Suprapubic skin (tissue), 4 donors: ENCODE results near the gene HERC4. TPM values are rescaled to one million over a fixed set of nuclear protein-coding genes. Genes with fewer than 3 reads are reported as not detected.

Experiments
- DNase-seq, 2 donors: peaks; one replicate each; pipeline ENCODE4 v3.0.0-alpha.2; 2019; ENCODE audit warnings: low spot score in 2 of 2
- H3K27ac ChIP-seq: fragments of 200-600 bp; sonication (generic); one replicate; pipeline ENCODE4 v1.5.1; 2019
- H3K27me3 ChIP-seq: fragments of 200-600 bp; sonication (generic); one replicate; pipeline ENCODE4 v1.5.1; 2019
- H3K36me3 ChIP-seq: fragments of 200-600 bp; sonication (generic); one replicate; pipeline ENCODE4 v1.5.1; 2019
- H3K4me1 ChIP-seq: fragments of 200-600 bp; sonication (generic); one replicate; pipeline ENCODE4 v1.5.1; 2019
- H3K4me3 ChIP-seq: fragments of 200-600 bp; sonication (generic); one replicate; pipeline ENCODE4 v1.5.1; 2019; ENCODE audit warnings: mild to moderate bottlenecking
- H3K9me3 ChIP-seq: fragments of 200-600 bp; sonication (generic); one replicate; pipeline ENCODE4 v1.5.1; 2019
- CTCF ChIP-seq, 2 donors: fragments of 200-600 bp in 1 of 2; fragments of 450-650 bp in 1 of 2; sonication (generic) in 1 of 2; IDR thresholded peaks; one replicate each; pipeline ENCODE4 v1.5.1; 2016 to 2019; ENCODE audit warnings: antibody characterized with exemption in 2 of 2, mild to moderate bottlenecking in 1 of 2, moderate library complexity in 1 of 2
- EP300 ChIP-seq: sonication (generic); formaldehyde crosslinking; IDR thresholded peaks from one replicate; pipeline ENCODE4 v1.6.1; 2017; ENCODE audit warnings: antibody characterized with exemption
- POLR2A ChIP-seq, 2 donors: fragments of 450-650 bp; IDR thresholded peaks; one replicate each; pipeline ENCODE4 v1.6.1; 2017; ENCODE audit warnings: antibody characterized with exemption in 2 of 2, mild to moderate bottlenecking in 2 of 2, moderate library complexity in 2 of 2
- POLR2AphosphoS5 ChIP-seq, 3 donors: sonication (generic); formaldehyde crosslinking; IDR thresholded peaks; one replicate each; pipeline ENCODE4 v1.6.1; 2017; ENCODE audit warnings: antibody characterized with exemption in 3 of 3
- WGBS: methylation state at CpG from one replicate; pipeline ENCODE4 v1.1.5; 2018; 5-methylcytosine and 5-hydroxymethylcytosine counted together
- total RNA-seq, 4 donors: library from RNA; depleted of rRNA; stranded (reverse); fragments of >200 nt; gene quantifications; one replicate each; pipeline ENCODE4 v1.1.0, GENCODE V29; 2016

The HERC4 gene
- total RNA-seq, 4 donors from 2014 or later: 25.8 to 92.1 (median 31.4) TPM

- TF ChIP-seq CTCF (IDR thresholded peaks at IDR 0.05) (no peak), POLR2A (IDR thresholded peaks at IDR 0.05) (no peak), EP300 (no peak), POLR2AphosphoS5 (IDR thresholded peaks at IDR 0.05) (no peak)
- Histone ChIP-seq H3K36me3 (peaks cover 31% of the 10 kb centered on the region), H3K4me3 (no peak overlapping the region), H3K9me3 (no peaks in the 10 kb centered on the region), H3K27me3 (no peaks in the 10 kb centered on the region), H3K4me1 (no peaks in the 10 kb centered on the region), H3K27ac (no peak overlapping the region)
- WGBS: 97% methylated on average over 6 of the region's 6 CpGs
- no peak for DNase-seq
Measured at GRCh38 chr10:67955614-67956013, 119.5 kb downstream of the HERC4 start.

GRCh38 chr10:67943917-67944316, 131.2 kb downstream of the HERC4 start:
- WGBS: 100% methylated on average over 1 of the region's 2 CpGs
- no peak for TF ChIP-seq EP300
- no peak for TF ChIP-seq POLR2A (IDR thresholded peaks at IDR 0.05)
- TF ChIP-seq POLR2AphosphoS5 (IDR thresholded peaks at IDR 0.05): no peak
- no peak for TF ChIP-seq CTCF (IDR thresholded peaks at IDR 0.05)
- Histone ChIP-seq H3K9me3 (no peaks in the 10 kb centered on the region), H3K4me1 (no peaks in the 10 kb centered on the region), H3K27ac (no peak overlapping the region), H3K27me3 (no peaks in the 10 kb centered on the region), H3K36me3 (peaks cover 57% of the 10 kb centered on the region), H3K4me3 (no peak overlapping the region)
- no peak for DNase-seq

DNA sequence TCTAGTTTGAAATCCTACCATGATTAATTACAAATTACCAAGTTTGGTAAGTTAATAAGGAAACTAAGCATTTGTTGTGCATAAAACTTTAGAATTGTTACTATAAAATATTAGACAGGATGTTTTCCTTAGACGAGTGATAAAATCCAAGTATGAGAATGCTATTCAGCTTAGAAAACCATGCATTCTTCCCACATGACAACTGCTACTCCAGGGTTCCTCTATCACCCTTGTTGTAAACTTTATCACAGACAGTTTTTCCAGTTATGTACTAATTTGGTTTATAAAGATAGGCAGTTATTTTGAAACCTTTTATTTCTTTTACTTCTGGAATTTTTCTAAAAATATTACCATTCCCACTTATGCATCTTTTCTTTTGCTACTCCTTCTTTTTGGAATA, 138.7 kb downstream of the HERC4 start:
- no peak overlapping the region for H3K27ac ChIP-seq
- TF ChIP-seq POLR2AphosphoS5 (IDR thresholded peaks at IDR 0.05) (no peak), CTCF (IDR thresholded peaks at IDR 0.05) (no peak), EP300 (no peak), POLR2A (IDR thresholded peaks at IDR 0.05) (no peak)
- H3K36me3 ChIP-seq: peaks cover 56% of the 10 kb centered on the region
- no peak overlapping the region for H3K4me3 ChIP-seq
- H3K4me1 ChIP-seq: no peaks in the 10 kb centered on the region
- 84% methylated on average over 1 of the region's 1 CpG for WGBS
- DNase-seq: no peak
- H3K9me3 ChIP-seq: no peaks in the 10 kb centered on the region
- H3K27me3 ChIP-seq: no peaks in the 10 kb centered on the region

GRCh38 chr10:67935223-67935622, 139.9 kb downstream of the HERC4 start:
- H3K4me1 ChIP-seq: no peaks in the 10 kb centered on the region
- H3K4me3 ChIP-seq: no peak overlapping the region
- 97% methylated on average over 9 of the region's 9 CpGs for WGBS
- H3K27me3 ChIP-seq: no peaks in the 10 kb centered on the region
- no peaks in the 10 kb centered on the region for H3K9me3 ChIP-seq
- no peak for TF ChIP-seq POLR2AphosphoS5 (IDR thresholded peaks at IDR 0.05)
- TF ChIP-seq POLR2A (IDR thresholded peaks at IDR 0.05): no peak
- TF ChIP-seq CTCF (IDR thresholded peaks at IDR 0.05): no peak
- TF ChIP-seq EP300: no peak
- no peak overlapping the region for H3K27ac ChIP-seq
- H3K36me3 ChIP-seq: peaks cover 64% of the 10 kb centered on the region
- no peak for DNase-seq

DNA sequence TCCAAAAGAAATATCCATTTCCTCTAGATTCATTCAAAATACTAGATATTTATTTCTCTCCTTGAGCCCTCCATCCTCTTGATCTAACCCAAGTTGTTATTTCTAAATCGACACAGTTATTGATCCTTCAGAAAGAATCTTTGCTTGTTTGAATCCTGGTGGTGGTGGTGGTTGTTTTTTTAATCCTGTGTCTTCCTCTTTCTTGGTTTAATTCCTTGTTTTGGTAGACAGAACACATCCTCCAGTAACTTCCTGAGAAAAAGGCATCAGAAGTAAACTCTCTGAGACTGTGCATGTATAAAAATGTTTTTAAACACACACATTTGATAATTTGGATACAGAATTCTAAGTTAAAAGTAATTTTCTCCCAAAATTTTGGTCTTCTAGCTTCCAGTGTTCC, 140.7 kb downstream of the HERC4 start:
- H3K4me3 ChIP-seq: no peak overlapping the region
- no peaks in the 10 kb centered on the region for H3K9me3 ChIP-seq
- no peaks in the 10 kb centered on the region for H3K27me3 ChIP-seq
- H3K27ac ChIP-seq: no peak overlapping the region
- peaks cover 64% of the 10 kb centered on the region for H3K36me3 ChIP-seq
- 85% methylated on average over 1 of the region's 1 CpG for WGBS
- no peaks in the 10 kb centered on the region for H3K4me1 ChIP-seq
- DNase-seq: no peak
- no peak for TF ChIP-seq EP300
- no peak for TF ChIP-seq POLR2A (IDR thresholded peaks at IDR 0.05)
- no peak for TF ChIP-seq CTCF (IDR thresholded peaks at IDR 0.05)
- TF ChIP-seq POLR2AphosphoS5 (IDR thresholded peaks at IDR 0.05): no peak
